ENCODE measurements around the gene KHDRBS1.

DNA sequence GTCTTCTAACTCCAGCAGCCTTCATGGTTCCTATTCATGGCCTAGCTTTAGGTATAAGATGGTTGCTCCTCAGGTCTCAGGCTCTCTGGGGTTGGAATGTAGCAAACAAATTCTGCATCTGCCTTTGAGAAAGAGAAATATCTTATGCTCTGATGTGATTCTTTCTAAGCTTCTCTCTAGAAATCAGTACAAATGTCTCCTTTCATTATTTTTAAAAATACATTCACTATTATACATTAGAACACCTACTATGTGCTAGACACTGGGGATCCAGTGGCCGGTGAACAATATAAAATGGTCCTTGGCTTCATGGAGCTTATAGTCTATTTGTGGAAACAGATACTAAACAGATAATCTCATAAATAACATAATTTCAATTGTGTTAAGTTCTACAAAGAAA lies 42.9 kb downstream of the KHDRBS1 start:
- TF ChIP-seq CTCF (IDR thresholded peaks at IDR 0.05; ENCODE audit: low read length) (no peak), EZH2phosphoT487 (IDR thresholded peaks at IDR 0.05; ENCODE audit: low read length) (no peak), EZH2 (optimal IDR thresholded peaks at IDR 0.05; ENCODE audit: low read depth, low read length) (no peak)

All from MM.1S (cell line).